ENCODE data around the gene C14orf93.

DNA sequence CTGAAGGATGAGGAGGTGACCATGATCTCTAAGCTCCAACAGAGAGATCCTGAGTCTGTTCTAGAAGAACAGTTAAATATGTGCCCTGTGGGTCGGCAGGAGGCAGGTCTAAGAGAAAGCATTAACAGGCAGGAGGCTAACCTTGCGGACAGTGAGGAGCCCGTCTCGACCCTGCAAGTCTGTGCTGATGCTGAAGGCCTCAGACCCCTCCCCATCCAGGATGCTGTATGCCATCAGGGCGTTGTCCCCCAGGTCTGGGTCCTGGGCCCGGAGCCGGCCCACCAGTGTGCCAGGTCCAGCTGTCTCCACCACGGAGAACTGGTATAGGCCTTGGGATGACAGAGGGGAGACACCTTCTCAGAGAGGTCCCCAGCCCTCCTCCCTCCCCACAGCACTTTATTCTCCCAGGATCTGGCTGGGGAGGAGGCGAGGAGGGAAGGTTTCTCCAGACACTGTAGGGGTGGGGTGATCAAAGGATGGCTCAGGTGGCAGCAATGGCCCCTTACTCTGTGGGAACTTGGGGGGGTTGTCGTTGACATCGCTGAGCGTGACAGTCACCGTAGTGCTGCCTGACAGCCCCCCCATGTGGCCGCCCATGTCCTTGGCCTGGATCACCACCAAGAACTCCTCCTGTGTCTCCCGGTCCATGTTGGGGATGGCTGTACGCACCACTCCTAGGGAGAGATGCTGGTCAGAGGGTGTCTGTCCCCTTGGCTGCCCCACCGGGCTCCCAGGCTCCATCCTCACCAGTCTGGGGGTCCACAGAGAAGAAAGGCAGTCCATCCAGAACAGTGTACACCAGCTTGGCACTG lies 44.3 kb upstream of the C14orf93 start:
- TF ChIP-seq, protein P1, sequence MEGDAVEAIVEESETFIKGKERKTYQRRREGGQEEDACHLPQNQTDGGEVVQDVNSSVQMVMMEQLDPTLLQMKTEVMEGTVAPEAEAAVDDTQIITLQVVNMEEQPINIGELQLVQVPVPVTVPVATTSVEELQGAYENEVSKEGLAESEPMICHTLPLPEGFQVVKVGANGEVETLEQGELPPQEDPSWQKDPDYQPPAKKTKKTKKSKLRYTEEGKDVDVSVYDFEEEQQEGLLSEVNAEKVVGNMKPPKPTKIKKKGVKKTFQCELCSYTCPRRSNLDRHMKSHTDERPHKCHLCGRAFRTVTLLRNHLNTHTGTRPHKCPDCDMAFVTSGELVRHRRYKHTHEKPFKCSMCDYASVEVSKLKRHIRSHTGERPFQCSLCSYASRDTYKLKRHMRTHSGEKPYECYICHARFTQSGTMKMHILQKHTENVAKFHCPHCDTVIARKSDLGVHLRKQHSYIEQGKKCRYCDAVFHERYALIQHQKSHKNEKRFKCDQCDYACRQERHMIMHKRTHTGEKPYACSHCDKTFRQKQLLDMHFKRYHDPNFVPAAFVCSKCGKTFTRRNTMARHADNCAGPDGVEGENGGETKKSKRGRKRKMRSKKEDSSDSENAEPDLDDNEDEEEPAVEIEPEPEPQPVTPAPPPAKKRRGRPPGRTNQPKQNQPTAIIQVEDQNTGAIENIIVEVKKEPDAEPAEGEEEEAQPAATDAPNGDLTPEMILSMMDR (IDR thresholded peaks at IDR 0.05), result peak in 1 of 7 experiments; percentile 8
- TF ChIP-seq POLR2A (IDR thresholded peaks at IDR 0.05) (no peak), POLR2AphosphoS5 (IDR thresholded peaks at IDR 0.05) (no peak)
